A673 (cell line): ENCODE measurements around the gene CCDC61.

Experiments used
- CTCF ChIP-seq: fragments of 300-800, 200-600 bp; sonication (generic); conservative IDR thresholded peaks from 2 replicates; pipeline ENCODE4 v1.5.1; 2017; ENCODE audit warnings: low read depth, mild to moderate bottlenecking, antibody characterized with exemption, low read length, moderate library complexity, mixed read lengths
- EZH2 ChIP-seq: fragments of 200-600 bp; sonication (generic); IDR thresholded peaks from 2 replicates; pipeline ENCODE4 v1.6.1; 2017; ENCODE audit warnings: borderline replicate concordance, low read depth, mild to moderate bottlenecking, mixed read lengths, antibody characterized with exemption, low read length; ENCODE audit not compliant: poor library complexity, severe bottlenecking

DNA sequence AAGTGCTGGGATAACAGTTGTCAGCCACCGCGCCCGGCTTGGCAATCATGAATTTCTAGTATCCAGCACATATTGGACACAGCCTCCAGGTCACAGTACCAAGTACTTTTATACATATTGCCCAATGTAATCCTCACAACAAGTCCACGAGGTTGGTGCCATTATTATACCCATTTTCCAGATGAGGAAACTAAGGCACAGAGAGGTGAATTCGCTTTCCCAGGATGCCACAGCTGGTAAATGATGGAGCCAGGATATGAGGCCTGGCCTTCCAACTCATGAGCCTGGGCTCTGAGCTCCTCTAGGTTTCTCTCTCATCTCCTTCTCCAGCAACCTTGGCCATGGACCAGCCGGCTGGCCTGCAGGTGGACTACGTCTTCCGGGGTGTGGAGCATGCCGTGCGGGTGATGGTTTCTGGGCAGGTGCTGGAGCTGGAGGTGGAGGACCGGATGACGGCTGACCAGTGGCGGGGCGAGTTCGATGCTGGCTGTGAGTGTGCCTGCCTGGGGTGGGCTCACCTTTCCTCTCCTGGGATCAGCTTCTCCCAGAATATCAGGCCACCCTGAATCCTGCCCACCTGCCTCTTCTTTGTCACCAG is 7.5 kb downstream of the CCDC61 start:
- TF ChIP-seq CTCF (no peak), EZH2 (no peak)
